AG09309 (cell line): Measurements from ENCODE around the gene PLEKHG3.

Experiments used
- DNase-seq: peaks from one replicate; pipeline ENCODE4 v3.0.0-alpha.2; 2010; ENCODE audit warnings: low read depth
- H3K4me3 ChIP-seq: 2 replicates; pipeline ENCODE4 v1.5.1; 2011; ENCODE audit warnings: mild to moderate bottlenecking, low read depth, low read length, moderate library complexity; ENCODE audit not compliant: control insufficient read depth
- CTCF ChIP-seq: IDR thresholded peaks from 2 replicates; pipeline ENCODE4 v1.5.1; 2011; ENCODE audit warnings: mild to moderate bottlenecking, low read depth, low read length, inconsistent platforms; ENCODE audit not compliant: insufficient read depth, control insufficient read depth; ENCODE audit errors: missing control alignments

Gene PLEKHG3

GRCh38 chr14:64692189-64692985 is 11.8 kb upstream of the PLEKHG3 start:
- H3K4me3 ChIP-seq, result no peak overlapping the region
- no peak for TF ChIP-seq CTCF
- DNase-seq, result no peak

- H3K4me3 ChIP-seq, result no peak overlapping the region
Observed at GRCh38 chr14:64692986-64693809, 11.0 kb upstream of the PLEKHG3 start.

GRCh38 chr14:64693810-64694165 is 10.4 kb upstream of the PLEKHG3 start:
- DNase-seq, result no peak

More at GRCh38 chr14:64692986-64693809, 11.0 kb upstream of the PLEKHG3 start:
- DNase-seq, result no peak
- TF ChIP-seq CTCF, result no peak

GRCh38 chr14:64695071-64695470 is 9.2 kb upstream of the PLEKHG3 start:
- DNase-seq, result no peak
- TF ChIP-seq CTCF, result no peak
- H3K4me3 ChIP-seq, result no peak overlapping the region

More at GRCh38 chr14:64693810-64694165, 10.4 kb upstream of the PLEKHG3 start:
- H3K4me3 ChIP-seq, result no peak overlapping the region
- no peak for TF ChIP-seq CTCF

GRCh38 chr14:64696355-64696857 is 7.8 kb upstream of the PLEKHG3 start:
- DNase-seq, result no peak
- TF ChIP-seq CTCF, result no peak
- H3K4me3 ChIP-seq, result no peak overlapping the region

GRCh38 chr14:64698903-64699302 is 5.3 kb upstream of the PLEKHG3 start:
- DNase-seq, result no peak
- H3K4me3 ChIP-seq, result no peak overlapping the region
- TF ChIP-seq CTCF, result no peak
